GM23338 (cell line): ENCODE data around the gene PDE1A. TPM values are rescaled to one million over a fixed set of nuclear protein-coding genes. Genes with fewer than 3 reads are reported as not detected.

Experiments used
- ATAC-seq: fragments of 200-7000 bp; cut with Tn5 transposase; 3 replicates; pipeline ENCODE4 v1.9.1; 2020
- DNase-seq: peaks from one replicate; pipeline ENCODE4 v3.0.0-alpha.2; 2015; ENCODE audit warnings: low spot score
- H2AFZ ChIP-seq: fragments of 200-600 bp; sonication (generic); 2 replicates; pipeline ENCODE4 v1.8.0; 2016; ENCODE audit warnings: antibody characterized with exemption, mild to moderate bottlenecking, moderate library complexity
- H3F3A ChIP-seq: fragments of 200-600 bp; sonication (generic); replicated peaks from 2 replicates; pipeline ENCODE4 v1.8.0; 2017; ENCODE audit warnings: antibody characterized with exemption, mixed run types, low read depth
- H3K27ac ChIP-seq: fragments of 200-600 bp; sonication (generic); 2 replicates; pipeline ENCODE4 v1.6.1; 2016; ENCODE audit warnings: low read depth
- H3K27me3 ChIP-seq: fragments of 200-600 bp; sonication (generic); 2 replicates; pipeline ENCODE4 v1.8.0; 2016; ENCODE audit warnings: mild to moderate bottlenecking, mixed run types, moderate library complexity; ENCODE audit not compliant: insufficient read depth
- H3K36me3 ChIP-seq: fragments of 200-600 bp; sonication (generic); 2 replicates; pipeline ENCODE4 v1.8.0; 2016; ENCODE audit warnings: mild to moderate bottlenecking; ENCODE audit not compliant: insufficient read depth
- H3K4me1 ChIP-seq: fragments of 200-600 bp; sonication (generic); 2 replicates; pipeline ENCODE4 v1.8.0; 2016; ENCODE audit warnings: mild to moderate bottlenecking, moderate library complexity; ENCODE audit not compliant: insufficient read depth
- H3K4me2 ChIP-seq: fragments of 200-600 bp; sonication (generic); 2 replicates; pipeline ENCODE4 v1.7.1; 2017; ENCODE audit warnings: mixed run types
- H3K4me3 ChIP-seq: fragments of 200-600 bp; sonication (generic); 2 replicates; pipeline ENCODE4 v1.6.1; 2016; ENCODE audit warnings: mixed run types
- H3K79me2 ChIP-seq: fragments of 200-600 bp; sonication (generic); replicated peaks from 2 replicates; pipeline ENCODE4 v1.8.0; 2017; ENCODE audit warnings: mild to moderate bottlenecking; ENCODE audit not compliant: insufficient read depth
- H3K9me2 ChIP-seq: fragments of 200-600 bp; sonication (generic); 2 replicates; pipeline ENCODE4 v1.8.0; 2017; ENCODE audit not compliant: insufficient read depth
- H4K20me1 ChIP-seq: fragments of 200-600 bp; sonication (generic); replicated peaks from 2 replicates; pipeline ENCODE4 v1.8.0; 2017; ENCODE audit warnings: mild to moderate bottlenecking; ENCODE audit not compliant: insufficient read depth
- H3K27ac Mint-ChIP-seq: 2 replicates; pipeline ENCODE4 v1.8.0; 2020; ENCODE audit warnings: inconsistent platforms, mild to moderate bottlenecking, moderate library complexity, mixed read lengths
- H3K27me3 Mint-ChIP-seq: 3 replicates; pipeline ENCODE4 v1.8.0; 2022; ENCODE audit warnings: low read depth, mild to moderate bottlenecking, moderate library complexity, mixed read lengths, inconsistent platforms; ENCODE audit not compliant: insufficient read depth, poor library complexity
- H3K36me3 Mint-ChIP-seq: 3 replicates; pipeline ENCODE4 v1.8.0; 2021; ENCODE audit warnings: low read depth, mild to moderate bottlenecking, inconsistent platforms, moderate library complexity, mixed read lengths
- H3K4me1 Mint-ChIP-seq: 3 replicates; pipeline ENCODE4 v1.8.0; 2020; ENCODE audit warnings: mild to moderate bottlenecking, inconsistent platforms, mixed read lengths
- H3K4me3 Mint-ChIP-seq: 3 replicates; pipeline ENCODE4 v1.8.0; 2021; ENCODE audit warnings: moderate library complexity, mild to moderate bottlenecking, inconsistent platforms, mixed read lengths
- H3K9me3 Mint-ChIP-seq: 3 replicates; pipeline ENCODE4 v1.8.0; 2020; ENCODE audit warnings: moderate library complexity, mild to moderate bottlenecking, inconsistent platforms, mixed read lengths
- CREB1 ChIP-seq: fragments of 250-450 bp; sonication (Bioruptor Pico); IDR thresholded peaks from 2 replicates; pipeline ENCODE4 v1.5.0; 2020; ENCODE audit warnings: low read depth, mild to moderate bottlenecking, moderate library complexity
- CTCF ChIP-seq, 2 experiments: fragments of 200-600 bp in 1 of 2; sonication (generic) in 1 of 2; conservative IDR thresholded peaks; 2 replicates each; pipeline versions ENCODE4 v1.5.1 to v1.6.1; 2016 to 2017; ENCODE audit warnings: antibody characterized with exemption in 2 of 2, low read depth in 2 of 2, mild to moderate bottlenecking in 2 of 2, moderate library complexity in 1 of 2
- ETS1 ChIP-seq: IDR thresholded peaks from 2 replicates; pipeline ENCODE4 v1.6.1; 2016; ENCODE audit warnings: antibody characterized with exemption
- EZH2 ChIP-seq: fragments of 200-600 bp; sonication (generic); IDR thresholded peaks from one replicate; pipeline ENCODE4 v1.8.0; 2017; ENCODE audit warnings: antibody characterized with exemption, mild to moderate bottlenecking, low read depth; ENCODE audit not compliant: unreplicated experiment
- EZH2phosphoT487 ChIP-seq: fragments of 200-600 bp; sonication (generic); IDR thresholded peaks from one replicate; pipeline ENCODE4 v1.8.1; 2018; ENCODE audit warnings: antibody characterized with exemption; ENCODE audit not compliant: unreplicated experiment
- JUNB ChIP-seq: IDR thresholded peaks from one replicate; pipeline ENCODE4 v1.6.1; 2016; ENCODE audit warnings: antibody characterized with exemption; ENCODE audit not compliant: unreplicated experiment
- NANOG ChIP-seq: IDR thresholded peaks from 2 replicates; pipeline ENCODE4 v1.6.1; 2016; ENCODE audit warnings: antibody characterized with exemption, borderline replicate concordance
- POLR2AphosphoS5 ChIP-seq: IDR thresholded peaks from 2 replicates; pipeline ENCODE4 v1.6.1; 2016; ENCODE audit warnings: antibody characterized with exemption, low read depth
- STAT1 ChIP-seq: IDR thresholded peaks from one replicate; pipeline ENCODE4 v1.6.1; 2016; ENCODE audit warnings: antibody characterized with exemption; ENCODE audit not compliant: unreplicated experiment
- ZNF114 ChIP-seq: fragments of 250-450 bp; sonication (Bioruptor Pico); IDR thresholded peaks from 2 replicates; pipeline ENCODE4 v1.5.0; 2020; ENCODE audit warnings: mild to moderate bottlenecking, moderate library complexity
- ZNF331 ChIP-seq: fragments of 250-450 bp; sonication (Bioruptor Pico); IDR thresholded peaks from 2 replicates; pipeline ENCODE4 v1.5.0; 2020; ENCODE audit warnings: low read depth, mild to moderate bottlenecking, moderate library complexity
- ZNF462 ChIP-seq: fragments of 250-450 bp; sonication (Bioruptor Pico); IDR thresholded peaks from 2 replicates; pipeline ENCODE4 v1.5.0; 2020; ENCODE audit warnings: mild to moderate bottlenecking, moderate library complexity
- polyA plus RNA-seq: library from polyadenylated mRNA; unstranded; fragments of >200 nt; fragmentation: Nextera tagmentation; extraction: Ambion mirVana; gene quantifications from 2 replicates; pipeline ENCODE4 v1.2.1, GENCODE V29; 2016
- total RNA-seq: library from RNA; depleted of rRNA; stranded (reverse); fragments of >200 nt; shearing (Covaris generic); gene quantifications from 2 replicates; pipeline ENCODE4 v1.2.3, GENCODE V29; 2014
- TF ChIP-seq, protein P1 (sequence below): IDR thresholded peaks from one replicate; pipeline ENCODE4 v1.6.1; 2018; ENCODE audit warnings: antibody characterized with exemption; ENCODE audit not compliant: unreplicated experiment

Gene PDE1A
- total and polyA plus RNA-seq, 2 experiments from 2014 or later: 0.28 to 0.31 TPM

DNA sequence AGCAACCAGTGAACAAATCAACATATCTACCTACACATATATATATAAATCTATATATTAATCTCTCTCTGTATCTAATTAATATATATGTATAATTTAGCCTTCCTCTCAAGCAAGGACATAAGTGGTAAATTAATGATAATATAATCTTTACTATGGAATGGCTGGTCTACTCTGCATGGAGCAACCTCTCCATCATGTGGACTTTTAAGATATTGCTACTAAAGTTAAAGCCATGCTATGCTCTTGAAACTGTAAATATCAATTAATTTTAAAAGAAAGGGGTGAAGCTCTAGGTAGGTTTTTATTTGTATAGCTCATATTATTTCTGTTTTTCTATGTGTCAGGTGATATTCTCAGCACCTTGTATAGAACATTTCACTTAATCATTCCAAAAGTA is 294.2 kb downstream of the PDE1A start:
- ATAC-seq (no peak), DNase-seq (no peak)
- Mint-ChIP-seq H3K36me3 (no peaks in the 10 kb centered on the region), H3K4me1 (no peaks in the 10 kb centered on the region; the same call in 1 of the 3 replicates), H3K4me3 (no peak overlapping the region), H3K9me3 (no peaks in the 10 kb centered on the region), H3K27ac (no peak overlapping the region), H3K27me3 (no peaks in the 10 kb centered on the region)
- Histone ChIP-seq H3K27ac (no peak overlapping the region), H4K20me1 (no peaks in the 10 kb centered on the region), H3K36me3 (no peaks in the 10 kb centered on the region), H3F3A (no peaks in the 10 kb centered on the region), H3K4me3 (no peak overlapping the region), H2AFZ (no peak overlapping the region), H3K4me1 (no peaks in the 10 kb centered on the region), H3K79me2 (no peaks in the 10 kb centered on the region), H3K4me2 (no peak overlapping the region), H3K27me3 (no peaks in the 10 kb centered on the region), H3K9me2 (no peaks in the 10 kb centered on the region)
- TF ChIP-seq CREB1 (CRISPR knock-in tag) (no peak), EZH2 (no peak), CTCF (conservative IDR thresholded peaks at IDR 0.05; ENCODE audit: low read depth in 2 of 2) (no peak; a peak in 1 of 4 replicates), ZNF331 (no peak), ZNF462 (CRISPR knock-in tag) (no peak), STAT1 (no peak), JUNB (no peak), NANOG (no peak), ZNF114 (no peak), POLR2AphosphoS5 (no peak), ETS1 (no peak), EZH2phosphoT487 (no peak)
- TF ChIP-seq, protein P1, sequence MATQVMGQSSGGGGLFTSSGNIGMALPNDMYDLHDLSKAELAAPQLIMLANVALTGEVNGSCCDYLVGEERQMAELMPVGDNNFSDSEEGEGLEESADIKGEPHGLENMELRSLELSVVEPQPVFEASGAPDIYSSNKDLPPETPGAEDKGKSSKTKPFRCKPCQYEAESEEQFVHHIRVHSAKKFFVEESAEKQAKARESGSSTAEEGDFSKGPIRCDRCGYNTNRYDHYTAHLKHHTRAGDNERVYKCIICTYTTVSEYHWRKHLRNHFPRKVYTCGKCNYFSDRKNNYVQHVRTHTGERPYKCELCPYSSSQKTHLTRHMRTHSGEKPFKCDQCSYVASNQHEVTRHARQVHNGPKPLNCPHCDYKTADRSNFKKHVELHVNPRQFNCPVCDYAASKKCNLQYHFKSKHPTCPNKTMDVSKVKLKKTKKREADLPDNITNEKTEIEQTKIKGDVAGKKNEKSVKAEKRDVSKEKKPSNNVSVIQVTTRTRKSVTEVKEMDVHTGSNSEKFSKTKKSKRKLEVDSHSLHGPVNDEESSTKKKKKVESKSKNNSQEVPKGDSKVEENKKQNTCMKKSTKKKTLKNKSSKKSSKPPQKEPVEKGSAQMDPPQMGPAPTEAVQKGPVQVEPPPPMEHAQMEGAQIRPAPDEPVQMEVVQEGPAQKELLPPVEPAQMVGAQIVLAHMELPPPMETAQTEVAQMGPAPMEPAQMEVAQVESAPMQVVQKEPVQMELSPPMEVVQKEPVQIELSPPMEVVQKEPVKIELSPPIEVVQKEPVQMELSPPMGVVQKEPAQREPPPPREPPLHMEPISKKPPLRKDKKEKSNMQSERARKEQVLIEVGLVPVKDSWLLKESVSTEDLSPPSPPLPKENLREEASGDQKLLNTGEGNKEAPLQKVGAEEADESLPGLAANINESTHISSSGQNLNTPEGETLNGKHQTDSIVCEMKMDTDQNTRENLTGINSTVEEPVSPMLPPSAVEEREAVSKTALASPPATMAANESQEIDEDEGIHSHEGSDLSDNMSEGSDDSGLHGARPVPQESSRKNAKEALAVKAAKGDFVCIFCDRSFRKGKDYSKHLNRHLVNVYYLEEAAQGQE: no peak
